Ishikawa (cell line): ENCODE results near the gene HSD17B13.

Experiments
- EP300 ChIP-seq: IDR thresholded peaks from 2 replicates; pipeline ENCODE4 v1.6.1; 2012; ENCODE audit warnings: borderline replicate concordance
- TAF1 ChIP-seq: IDR thresholded peaks from 2 replicates; pipeline ENCODE4 v1.6.1; 2012; ENCODE audit warnings: low read depth, mild to moderate bottlenecking
- TCF12 ChIP-seq: IDR thresholded peaks from 2 replicates; pipeline ENCODE4 v1.6.1; 2012; ENCODE audit warnings: low read depth

- TF ChIP-seq TCF12 (no peak), EP300 (no peak), TAF1 (no peak)
These were observed 11.0 kb downstream of the HSD17B13 start for GRCh38 chr4:87311684-87312083.
